ENCODE data around the gene SSTR3. TPM values are rescaled to one million over a fixed set of nuclear protein-coding genes. Genes with fewer than 3 reads are reported as not detected.

SSTR3 gene
- total and polyA plus RNA-seq, 2 of the 4 experiments (the other 2 are of a cell fraction) = under 0.01 to 0.07 TPM

- Histone ChIP-seq H3K36me3 (ENCODE audit: control insufficient read depth, insufficient read depth, low read length) (no peaks in the 10 kb centered on the region), H4K8ac (ENCODE audit: low read depth in 2 of 2, low read length in 2 of 2) (no peak overlapping the region), H3K4me3 (ENCODE audit: insufficient read depth, low read depth, low read length) (no peak overlapping the region), H3K4ac (ENCODE audit: low read depth, low read length) (no peak overlapping the region), H3K9ac (ENCODE audit: low read depth, low read length) (no peak overlapping the region), H2AK5ac (ENCODE audit: low read depth, low read length) (no peak overlapping the region), H3K18ac (ENCODE audit: low read depth, low read length) (no peak overlapping the region), H4K91ac (ENCODE audit: insufficient read depth, low read depth, low read length) (no peak overlapping the region), H3K27me3 (ENCODE audit: control insufficient read depth, insufficient read depth, low read length) (peaks cover 23% of the 10 kb centered on the region), H4K20me1 (ENCODE audit: insufficient read depth, low read length) (no peaks in the 10 kb centered on the region), H2BK15ac (ENCODE audit: low read depth, low read length) (no peak overlapping the region), H3K27ac (ENCODE audit: insufficient read depth, low read length) (no peak overlapping the region), H2BK120ac (ENCODE audit: low read depth, low read length) (no peak overlapping the region), H2BK5ac (ENCODE audit: low read depth, low read length, poor library complexity, severe bottlenecking) (no peak overlapping the region), H4K5ac (ENCODE audit: low read depth, low read length) (no peak overlapping the region), H2AK9ac (replicated peaks; ENCODE audit: low read depth, low read length, poor library complexity) (no peak overlapping the region), H3K79me1 (ENCODE audit: low read depth in 1 of 2, low read length in 2 of 2) (no peaks in the 10 kb centered on the region), H3K56ac (ENCODE audit: extremely low read depth, insufficient read depth, low read length) (no peak overlapping the region), H3K9me1 (ENCODE audit: insufficient read depth, low read length) (no peaks in the 10 kb centered on the region), H3K4me2 (ENCODE audit: low read depth, low read length) (no peak overlapping the region), H3K9me3 (ENCODE audit: control insufficient read depth, insufficient read depth, low read length) (no peaks in the 10 kb centered on the region), H2BK20ac (ENCODE audit: low read depth, low read length) (no peak overlapping the region), H3K14ac (replicated peaks; ENCODE audit: low read depth, low read length) (no peak overlapping the region), H3K23ac (ENCODE audit: low read depth, low read length) (no peak overlapping the region), H3K4me1 (ENCODE audit: control insufficient read depth, insufficient read depth, low read length) (no peaks in the 10 kb centered on the region; the same call in 1 of the 2 replicates), H2AFZ (replicated peaks; ENCODE audit: low read length, poor library complexity) (no peak overlapping the region)
- BruUV-seq (replicated peaks) = no TSS peak
- DNase-seq (no peak), ATAC-seq (ENCODE audit: low read depth) (no peak)
- TF ChIP-seq CTCF (conservative IDR thresholded peaks at IDR 0.05; ENCODE audit: low read depth, low read length) (no peak), ELK1 (IDR thresholded peaks at IDR 0.05; ENCODE audit: borderline replicate concordance, low read depth, low read length) (no peak), FOS (IDR thresholded peaks at IDR 0.05; ENCODE audit: low read depth, low read length) (no peak)
- intact Hi-C loops (cut with micrococcal nuclease) = no loop called here
- ChIA-PET CTCF (no interaction called here), POLR2A (ENCODE audit: unreplicated experiment) (no interaction called here)
- WGBS, 2 experiments (ENCODE audit: extremely low coverage in 2 of 2, insufficient read length in 1 of 2) = 70% methylated on average over 2 of the region's 8 CpGs; no CpG with 5 or more reads in 1 of the 2 experiments
- dilution Hi-C loops (cut with HindIII; ENCODE audit: low sequenced_read_pairs, unreplicated experiment) = no loop called here
- in situ Hi-C loops (cut with MboI; ENCODE audit: low sequenced_read_pairs) = no loop called here
These were observed 42.9 kb downstream of the SSTR3 start for GRCh38 chr22:37169406-37169805.
